SK-N-SH (cell line): Measurements from ENCODE around the gene LRCOL1. TPM values are rescaled to one million over a fixed set of nuclear protein-coding genes. Genes with fewer than 3 reads are reported as not detected.

Experiments used
- CTCF ChIA-PET: fragments of 300-600, 350-600 bp; formaldehyde crosslinking; extraction: SDS; loops from one replicate; lab custom pipeline; 2021; lab: Yijun Ruan, JAX
- POLR2A ChIA-PET: fragments of 350-600 bp; sonication (Branson Sonifier 250); formaldehyde crosslinking; extraction: SDS; loops from one replicate; lab custom pipeline; 2020; ENCODE audit warnings: antibody characterized with exemption, inconsistent platforms; lab: Yijun Ruan, JAX
- DNase-seq: peaks from one replicate; pipeline ENCODE4 v3.0.0; 2012
- H2AFZ ChIP-seq: fragments of 200-600 bp; sonication (generic); 2 replicates; pipeline ENCODE4 v1.8.1; 2016; ENCODE audit warnings: antibody characterized with exemption, mild to moderate bottlenecking, low read depth
- H3F3A ChIP-seq: fragments of 200-600 bp; sonication (generic); replicated peaks from 2 replicates; pipeline ENCODE3; 2016; ENCODE audit warnings: antibody characterized with exemption, mild to moderate bottlenecking; ENCODE audit not compliant: insufficient read depth
- H3K27ac ChIP-seq, 2 experiments: fragments of 200-500 bp in 1 of 2; fragments of 200-600 bp in 1 of 2; sonication (Bioruptor generic) in 1 of 2; sonication (generic), shearing (Covaris generic) in 1 of 2; 2 replicates each; pipeline versions ENCODE4 v1.5.1 to v1.6.1; 2014 to 2016; ENCODE audit warnings: low read depth in 2 of 2, inconsistent platforms in 1 of 2, low read length in 1 of 2, mild to moderate bottlenecking in 1 of 2, mixed read lengths in 1 of 2
- H3K27me3 ChIP-seq: fragments of 200-600 bp; sonication (generic), shearing (Covaris generic); 2 replicates; pipeline ENCODE4 v1.6.1; 2016; ENCODE audit warnings: mixed run types; ENCODE audit not compliant: insufficient read depth
- H3K36me3 ChIP-seq, 2 experiments: fragments of 200-500 bp in 1 of 2; fragments of 200-600 bp in 1 of 2; sonication (Bioruptor generic) in 1 of 2; sonication (generic) in 1 of 2; replicated peaks in 1 of 2; 2 replicates each; pipeline versions ENCODE3 to v1.5.1; 2014 to 2016; ENCODE audit warnings: low read length in 1 of 2, mild to moderate bottlenecking in 1 of 2; ENCODE audit not compliant: insufficient read depth in 2 of 2, control insufficient read depth in 1 of 2
- H3K4me1 ChIP-seq, 2 experiments: fragments of 200-500 bp in 1 of 2; fragments of 200-600 bp in 1 of 2; sonication (Bioruptor generic) in 1 of 2; sonication (generic), shearing (Covaris generic) in 1 of 2; 2 replicates each; pipeline versions ENCODE4 v1.5.1 to v1.6.1; 2014 to 2016; ENCODE audit warnings: low read depth in 1 of 2, low read length in 1 of 2, mixed run types in 1 of 2; ENCODE audit not compliant: insufficient read depth in 2 of 2, control insufficient read depth in 1 of 2
- H3K4me2 ChIP-seq: fragments of 200-600 bp; sonication (generic), shearing (Covaris generic); 2 replicates; pipeline ENCODE4 v1.6.1; 2017; ENCODE audit warnings: mixed run types
- H3K4me3 ChIP-seq, 2 experiments: fragments of 200-500 bp in 1 of 2; fragments of 200-600 bp in 1 of 2; sonication (Bioruptor generic) in 1 of 2; sonication (generic), shearing (Covaris generic) in 1 of 2; 2 replicates each; pipeline versions ENCODE4 v1.5.1 to v1.8.1; 2014 to 2016; ENCODE audit warnings: low read depth in 2 of 2, inconsistent platforms in 1 of 2, low read length in 1 of 2, mild to moderate bottlenecking in 1 of 2, mixed read lengths in 1 of 2, moderate library complexity in 1 of 2
- H3K79me2 ChIP-seq: fragments of 200-600 bp; sonication (generic); 2 replicates; pipeline ENCODE4 v1.8.1; 2017; ENCODE audit warnings: mild to moderate bottlenecking; ENCODE audit not compliant: insufficient read depth
- H3K9ac ChIP-seq: fragments of 200-600 bp; sonication (generic); 2 replicates; pipeline ENCODE4 v1.6.1; 2017; ENCODE audit warnings: mixed run types
- H3K9me2 ChIP-seq: fragments of 200-600 bp; sonication (generic); 2 replicates; pipeline ENCODE4 v1.6.1; 2017; ENCODE audit warnings: mixed run types
- H3K9me3 ChIP-seq: fragments of 200-600 bp; sonication (generic); 2 replicates; pipeline ENCODE4 v1.6.1; 2017; ENCODE audit warnings: mixed run types, mild to moderate bottlenecking, moderate library complexity
- H4K20me1 ChIP-seq: fragments of 200-600 bp; sonication (generic); 2 replicates; pipeline ENCODE4 v1.6.1; 2017; ENCODE audit warnings: mild to moderate bottlenecking, mixed run types; ENCODE audit not compliant: insufficient read depth
- EZH2phosphoT487 ChIP-seq: fragments of 200-600 bp; sonication (generic); IDR thresholded peaks from 2 replicates; pipeline ENCODE4 v1.6.1; 2017; ENCODE audit warnings: low read depth, mixed run types, mild to moderate bottlenecking, antibody characterized with exemption, moderate library complexity, borderline replicate concordance
- FOSL2 ChIP-seq: IDR thresholded peaks from 2 replicates; pipeline ENCODE4 v1.4.0; 2012; ENCODE audit warnings: low read depth, mild to moderate bottlenecking, moderate library complexity, borderline replicate concordance
- GABPA ChIP-seq: IDR thresholded peaks from 2 replicates; pipeline ENCODE4 v1.4.0; 2012; ENCODE audit warnings: low read depth, mild to moderate bottlenecking
- GATA2 ChIP-seq: sonication (generic); formaldehyde crosslinking; IDR thresholded peaks from 2 replicates; pipeline ENCODE4 v1.5.0; 2020; ENCODE audit warnings: mild to moderate bottlenecking, missing genetic modification reagents
- JUND ChIP-seq: IDR thresholded peaks from 2 replicates; pipeline ENCODE4 v1.4.0; 2012
- MXI1 ChIP-seq: IDR thresholded peaks from 2 replicates; pipeline ENCODE4 v1.6.1; 2012; ENCODE audit warnings: mild to moderate bottlenecking, low read depth, low read length, improper control_type of control experiment
- RCOR1 ChIP-seq: fragments of 150-350 bp; IDR thresholded peaks from 2 replicates; pipeline ENCODE4 v1.6.1; 2017; ENCODE audit warnings: antibody characterized with exemption, low read length
- RFX5 ChIP-seq: IDR thresholded peaks from 2 replicates; pipeline ENCODE4 v1.6.1; 2012; ENCODE audit warnings: mild to moderate bottlenecking, improper control_type of control experiment, low read length
- RXRA ChIP-seq: IDR thresholded peaks from 2 replicates; pipeline ENCODE4 v1.4.0; 2012; ENCODE audit warnings: low read depth, mild to moderate bottlenecking, borderline replicate concordance
- SMC3 ChIP-seq: IDR thresholded peaks from 2 replicates; pipeline ENCODE4 v1.6.1; 2012; ENCODE audit warnings: low read depth, low read length, improper control_type of control experiment
- TCF12 ChIP-seq: IDR thresholded peaks from 2 replicates; pipeline ENCODE4 v1.4.0; 2012
- YY1 ChIP-seq: IDR thresholded peaks from 2 replicates; pipeline ENCODE4 v1.4.0; 2012; ENCODE audit warnings: low read depth, mild to moderate bottlenecking
- WGBS: methylation state at CpG from one replicate; pipeline ENCODE4 v1.1.6; 2017; ENCODE audit warnings: low lambda C conversion rate; 5-methylcytosine and 5-hydroxymethylcytosine counted together
- polyA plus RNA-seq, 3 experiments: library from polyadenylated mRNA; depleted of rRNA; stranded (reverse); fragments of >200 nt; gene quantifications; 2 replicates each; pipeline ENCODE4 v1.2.3, GENCODE V29; 2012
- TF ChIP-seq, protein P1 (sequence below): fragments of 150-350 bp; IDR thresholded peaks from 2 replicates; pipeline ENCODE4 v1.6.1; 2016; ENCODE audit warnings: mild to moderate bottlenecking, low read depth, low read length
- TF ChIP-seq, protein P2 (sequence below): fragments of 200-600 bp; sonication (generic); IDR thresholded peaks from 2 replicates; pipeline ENCODE4 v1.6.1; 2017; ENCODE audit warnings: antibody characterized with exemption, mild to moderate bottlenecking, moderate library complexity
- TF ChIP-seq, protein P3 (sequence below): IDR thresholded peaks from 2 replicates; pipeline ENCODE4 v1.4.0; 2012; ENCODE audit warnings: low read depth
- TF ChIP-seq, protein P4 (sequence below): IDR thresholded peaks from 2 replicates; pipeline ENCODE4 v1.4.0; 2012; ENCODE audit warnings: low read depth, borderline replicate concordance
- TF ChIP-seq, protein P5 (sequence below): IDR thresholded peaks from 2 replicates; pipeline ENCODE4; 2012

The LRCOL1 gene
- polyA plus RNA-seq, 1 of the 3 experiments (the other 2 are of a cell fraction): 1.1 TPM

DNA sequence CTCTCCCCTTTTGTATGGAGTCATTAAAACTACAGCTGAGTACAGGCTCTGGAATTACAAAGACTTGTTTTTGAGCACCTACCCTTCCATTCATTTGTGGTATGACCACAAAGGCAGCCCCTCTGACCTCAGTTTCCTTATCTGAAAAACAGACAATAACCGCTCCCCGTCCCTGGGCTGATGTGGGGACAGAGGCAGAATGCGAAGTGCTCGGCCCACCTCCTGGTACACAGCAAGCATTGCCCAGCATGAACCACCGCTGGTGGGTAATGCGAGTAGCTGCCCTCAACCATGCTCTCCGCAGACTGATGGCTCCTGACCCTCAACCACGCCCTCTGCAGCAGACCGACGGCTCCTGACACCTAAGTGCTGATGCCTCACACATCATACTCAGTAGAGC is 30.6 kb upstream of the LRCOL1 start:
- no peak overlapping the region for H3K4me3 ChIP-seq
- CTCF ChIA-PET: interaction anchor here (0.9 kb wide), 1 partner anchor 22 kb away, joined by 3 read pairs; no protein-coding TSS in a partner anchor
- H3K79me2 ChIP-seq: no peaks in the 10 kb centered on the region
- POLR2A ChIA-PET: no interaction called here
- no peak overlapping the region for H3K9ac ChIP-seq
- no peaks in the 10 kb centered on the region for H3K9me3 ChIP-seq
- H3K36me3 ChIP-seq: peaks cover 3 to 12% of the 10 kb centered on the region in 2 experiments
- no peak for DNase-seq
- H2AFZ ChIP-seq: no peak overlapping the region
- H3F3A ChIP-seq: no peaks in the 10 kb centered on the region
- H3K27ac ChIP-seq: no peak overlapping the region
- H3K4me2 ChIP-seq: no peak overlapping the region
- no peak for TF ChIP-seq JUND
- no peak for TF ChIP-seq TCF12
- TF ChIP-seq, protein P1, sequence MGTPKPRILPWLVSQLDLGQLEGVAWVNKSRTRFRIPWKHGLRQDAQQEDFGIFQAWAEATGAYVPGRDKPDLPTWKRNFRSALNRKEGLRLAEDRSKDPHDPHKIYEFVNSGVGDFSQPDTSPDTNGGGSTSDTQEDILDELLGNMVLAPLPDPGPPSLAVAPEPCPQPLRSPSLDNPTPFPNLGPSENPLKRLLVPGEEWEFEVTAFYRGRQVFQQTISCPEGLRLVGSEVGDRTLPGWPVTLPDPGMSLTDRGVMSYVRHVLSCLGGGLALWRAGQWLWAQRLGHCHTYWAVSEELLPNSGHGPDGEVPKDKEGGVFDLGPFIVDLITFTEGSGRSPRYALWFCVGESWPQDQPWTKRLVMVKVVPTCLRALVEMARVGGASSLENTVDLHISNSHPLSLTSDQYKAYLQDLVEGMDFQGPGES: no peak
- TF ChIP-seq, protein P2, sequence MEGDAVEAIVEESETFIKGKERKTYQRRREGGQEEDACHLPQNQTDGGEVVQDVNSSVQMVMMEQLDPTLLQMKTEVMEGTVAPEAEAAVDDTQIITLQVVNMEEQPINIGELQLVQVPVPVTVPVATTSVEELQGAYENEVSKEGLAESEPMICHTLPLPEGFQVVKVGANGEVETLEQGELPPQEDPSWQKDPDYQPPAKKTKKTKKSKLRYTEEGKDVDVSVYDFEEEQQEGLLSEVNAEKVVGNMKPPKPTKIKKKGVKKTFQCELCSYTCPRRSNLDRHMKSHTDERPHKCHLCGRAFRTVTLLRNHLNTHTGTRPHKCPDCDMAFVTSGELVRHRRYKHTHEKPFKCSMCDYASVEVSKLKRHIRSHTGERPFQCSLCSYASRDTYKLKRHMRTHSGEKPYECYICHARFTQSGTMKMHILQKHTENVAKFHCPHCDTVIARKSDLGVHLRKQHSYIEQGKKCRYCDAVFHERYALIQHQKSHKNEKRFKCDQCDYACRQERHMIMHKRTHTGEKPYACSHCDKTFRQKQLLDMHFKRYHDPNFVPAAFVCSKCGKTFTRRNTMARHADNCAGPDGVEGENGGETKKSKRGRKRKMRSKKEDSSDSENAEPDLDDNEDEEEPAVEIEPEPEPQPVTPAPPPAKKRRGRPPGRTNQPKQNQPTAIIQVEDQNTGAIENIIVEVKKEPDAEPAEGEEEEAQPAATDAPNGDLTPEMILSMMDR: no peak
- no peak for TF ChIP-seq MXI1
- no peak for TF ChIP-seq RXRA
- TF ChIP-seq GATA2 (CRISPR knock-in tag): no peak
- TF ChIP-seq RCOR1: no peak
- no peak for TF ChIP-seq YY1
- TF ChIP-seq, protein P3, sequence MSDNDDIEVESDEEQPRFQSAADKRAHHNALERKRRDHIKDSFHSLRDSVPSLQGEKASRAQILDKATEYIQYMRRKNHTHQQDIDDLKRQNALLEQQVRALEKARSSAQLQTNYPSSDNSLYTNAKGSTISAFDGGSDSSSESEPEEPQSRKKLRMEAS: no peak
- TF ChIP-seq SMC3: no peak
- TF ChIP-seq, protein P4, sequence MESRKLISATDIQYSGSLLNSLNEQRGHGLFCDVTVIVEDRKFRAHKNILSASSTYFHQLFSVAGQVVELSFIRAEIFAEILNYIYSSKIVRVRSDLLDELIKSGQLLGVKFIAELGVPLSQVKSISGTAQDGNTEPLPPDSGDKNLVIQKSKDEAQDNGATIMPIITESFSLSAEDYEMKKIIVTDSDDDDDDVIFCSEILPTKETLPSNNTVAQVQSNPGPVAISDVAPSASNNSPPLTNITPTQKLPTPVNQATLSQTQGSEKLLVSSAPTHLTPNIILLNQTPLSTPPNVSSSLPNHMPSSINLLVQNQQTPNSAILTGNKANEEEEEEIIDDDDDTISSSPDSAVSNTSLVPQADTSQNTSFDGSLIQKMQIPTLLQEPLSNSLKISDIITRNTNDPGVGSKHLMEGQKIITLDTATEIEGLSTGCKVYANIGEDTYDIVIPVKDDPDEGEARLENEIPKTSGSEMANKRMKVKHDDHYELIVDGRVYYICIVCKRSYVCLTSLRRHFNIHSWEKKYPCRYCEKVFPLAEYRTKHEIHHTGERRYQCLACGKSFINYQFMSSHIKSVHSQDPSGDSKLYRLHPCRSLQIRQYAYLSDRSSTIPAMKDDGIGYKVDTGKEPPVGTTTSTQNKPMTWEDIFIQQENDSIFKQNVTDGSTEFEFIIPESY: no peak
- no peak for TF ChIP-seq FOSL2
- TF ChIP-seq, protein P5, sequence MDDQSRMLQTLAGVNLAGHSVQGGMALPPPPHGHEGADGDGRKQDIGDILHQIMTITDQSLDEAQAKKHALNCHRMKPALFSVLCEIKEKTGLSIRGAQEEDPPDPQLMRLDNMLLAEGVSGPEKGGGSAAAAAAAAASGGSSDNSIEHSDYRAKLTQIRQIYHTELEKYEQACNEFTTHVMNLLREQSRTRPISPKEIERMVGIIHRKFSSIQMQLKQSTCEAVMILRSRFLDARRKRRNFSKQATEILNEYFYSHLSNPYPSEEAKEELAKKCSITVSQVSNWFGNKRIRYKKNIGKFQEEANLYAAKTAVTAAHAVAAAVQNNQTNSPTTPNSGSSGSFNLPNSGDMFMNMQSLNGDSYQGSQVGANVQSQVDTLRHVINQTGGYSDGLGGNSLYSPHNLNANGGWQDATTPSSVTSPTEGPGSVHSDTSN: no peak
- TF ChIP-seq EZH2phosphoT487: no peak
- no peak for TF ChIP-seq RFX5
- no peak for TF ChIP-seq GABPA
- no peaks in the 10 kb centered on the region for H3K27me3 ChIP-seq
- H3K4me1 ChIP-seq: no peaks in the 10 kb centered on the region
- WGBS: 97% methylated on average over 10 of the region's 10 CpGs
- H3K9me2 ChIP-seq: no peaks in the 10 kb centered on the region
- no peaks in the 10 kb centered on the region for H4K20me1 ChIP-seq
